NCI-H1105 treated with DMSO at 0.1 percent for 48 hours (cell line): Measurements from ENCODE around the gene GAS7.

Source experiments
- DNase-seq: peaks from one replicate; lab custom pipeline; 2025; lab: John Stamatoyannopoulos, UW

Gene GAS7

DNA sequence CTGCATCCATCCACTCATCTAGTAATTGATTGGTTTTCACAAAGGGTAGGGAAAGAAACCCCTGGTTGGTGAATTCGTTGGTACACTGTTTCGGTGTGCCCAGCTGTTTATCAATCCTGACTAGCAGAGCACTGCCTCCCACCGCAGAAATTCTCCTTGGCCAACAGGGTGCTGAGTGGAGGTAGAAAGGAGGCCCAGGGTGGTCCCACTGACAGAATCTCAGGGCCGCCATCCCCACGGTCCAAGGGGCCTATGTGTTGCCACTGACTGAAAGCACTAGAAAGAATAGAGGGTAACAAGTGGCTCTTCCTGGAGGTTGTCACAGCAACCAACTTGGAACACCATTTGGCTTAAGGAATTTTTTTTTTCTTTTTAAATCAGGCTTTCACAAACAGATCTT, 284.9 kb downstream of the GAS7 start:
- no peak for DNase-seq

GRCh38 chr17:9912121-9913099, 286.0 kb downstream of the GAS7 start:
- no peak for DNase-seq

DNA sequence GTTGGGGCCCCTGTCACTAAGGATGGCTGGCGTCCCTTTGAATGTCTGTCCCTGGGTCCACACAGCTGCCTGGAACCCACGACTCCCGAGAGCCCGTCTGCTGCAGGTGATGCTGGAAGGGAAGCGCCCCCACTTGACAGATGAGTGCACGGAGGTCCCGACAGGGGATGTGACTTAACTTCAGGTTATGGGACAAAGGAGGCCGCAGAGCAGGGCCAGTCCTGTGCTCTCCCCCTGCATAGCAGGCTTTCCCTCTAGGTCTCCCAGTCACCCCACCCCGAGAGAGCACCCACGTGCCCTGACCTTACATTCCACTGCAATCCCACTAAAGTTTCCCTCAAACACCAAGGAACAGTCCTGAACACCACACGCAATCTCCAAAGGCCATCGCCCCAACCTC, 287.3 kb downstream of the GAS7 start:
- no peak for DNase-seq

- no peak for DNase-seq
These were observed 289.8 kb downstream of the GAS7 start for GRCh38 chr17:9908649-9909042.

GRCh38 chr17:9907883-9908648, 290.3 kb downstream of the GAS7 start:
- DNase-seq = no peak

DNA sequence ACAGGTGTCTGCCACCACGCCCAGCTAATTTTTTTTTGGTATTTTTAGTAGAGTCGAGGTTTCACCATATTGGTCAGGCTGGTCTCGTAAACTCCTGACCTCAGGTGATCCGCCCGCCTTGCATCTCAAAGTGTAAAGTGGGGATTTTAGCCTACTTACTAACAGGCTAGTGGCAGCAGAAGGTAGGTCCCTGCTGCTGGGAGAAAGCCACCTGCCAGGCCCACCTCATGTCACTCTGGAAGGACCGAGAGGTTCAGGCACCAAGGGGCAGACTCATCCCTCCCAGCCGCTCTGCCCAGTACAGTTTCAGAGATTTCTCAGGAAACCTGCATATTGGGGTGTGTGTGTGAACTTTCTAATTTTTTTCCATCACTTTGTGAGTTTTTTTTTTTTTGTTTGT, 291.3 kb downstream of the GAS7 start:
- DNase-seq = no peak

DNA sequence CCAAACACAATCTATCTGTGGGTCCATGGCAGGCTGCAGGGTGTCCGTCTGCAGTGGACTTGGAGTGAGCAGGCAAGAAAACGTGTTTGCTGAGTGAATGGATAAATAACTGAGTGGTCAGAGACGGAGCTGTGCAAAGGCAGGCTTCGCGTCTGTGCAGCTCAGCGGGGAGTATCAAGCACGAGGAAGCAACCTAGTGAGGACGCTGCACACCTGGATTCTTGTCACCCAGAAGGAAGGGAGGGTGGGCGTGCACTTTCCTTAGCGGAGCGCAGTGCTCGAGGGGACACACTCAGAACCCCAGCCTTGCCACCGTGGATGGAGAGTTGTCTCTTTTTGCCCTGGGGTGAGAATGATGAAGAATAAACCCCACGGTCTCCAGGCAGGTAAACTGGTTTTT, 291.8 kb downstream of the GAS7 start:
- no peak for DNase-seq

GRCh38 chr17:9905902-9906301, 292.5 kb downstream of the GAS7 start:
- DNase-seq = no peak

DNA sequence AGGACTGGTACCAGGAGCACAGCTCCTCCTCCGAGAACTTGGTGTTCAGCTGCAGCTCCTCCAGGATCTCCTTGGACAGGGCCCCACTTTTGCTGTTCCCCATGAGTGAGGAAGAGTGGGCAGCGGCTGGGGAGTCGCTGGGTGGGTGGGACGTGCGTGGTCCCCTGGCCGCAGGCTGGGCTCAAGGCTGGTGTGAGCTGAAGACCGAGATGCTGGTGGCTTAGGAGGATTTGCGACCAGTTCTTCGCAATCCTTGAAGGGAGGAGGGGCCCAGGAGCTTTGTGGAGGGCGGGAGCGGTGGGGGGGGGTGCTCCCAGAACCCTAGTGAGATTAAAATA, 293.4 kb downstream of the GAS7 start, which contains the start of gene RCVRN:
RCVRN (minus strand) TSS at position 194 of the 338 bp plus-strand sequence; CDS start at position 103, 91 bp downstream.
- DNase-seq = no peak

- no peak for DNase-seq
These were observed 293.9 kb downstream of the GAS7 start for GRCh38 chr17:9904277-9905077.

- DNase-seq = no peak
These were observed 296.3 kb downstream of the GAS7 start for GRCh38 chr17:9902120-9902519.

GRCh38 chr17:9900784-9901183, 297.6 kb downstream of the GAS7 start:
- DNase-seq = no peak

DNA sequence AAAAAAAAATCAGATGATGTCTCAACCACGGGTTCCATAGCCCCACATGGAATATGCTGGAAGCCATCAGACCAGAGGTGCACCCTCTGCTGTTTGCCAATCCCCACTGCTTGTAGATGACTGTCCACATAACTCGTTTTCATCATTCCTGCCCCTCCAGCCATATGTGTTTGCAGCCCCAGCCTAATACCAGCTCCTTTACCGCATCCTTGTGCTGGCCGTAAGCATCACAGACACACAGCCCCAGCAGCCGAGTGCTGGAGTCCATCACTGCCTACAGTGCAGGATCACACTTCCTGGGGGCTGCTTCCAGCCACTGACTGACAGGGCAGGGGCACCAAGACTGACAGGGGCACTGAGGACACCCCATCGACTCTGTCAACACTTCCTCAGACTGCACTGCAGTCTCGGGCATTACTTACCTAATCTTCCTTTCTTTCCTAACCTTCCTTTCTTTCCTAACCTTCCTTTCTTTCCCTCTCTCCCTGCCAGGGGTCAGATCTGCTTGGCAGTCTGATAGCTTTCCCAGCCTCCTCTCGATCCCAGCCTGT, 298.3 kb downstream of the GAS7 start:
- DNase-seq = no peak

- DNase-seq = no peak
These were observed 298.9 kb downstream of the GAS7 start for GRCh38 chr17:9899280-9900043.

- DNase-seq = no peak
These were observed 299.6 kb downstream of the GAS7 start for GRCh38 chr17:9898812-9899211.

GRCh38 chr17:9897372-9897968, 300.9 kb downstream of the GAS7 start:
- no peak for DNase-seq

- no peak for DNase-seq
These were observed 302.5 kb downstream of the GAS7 start for GRCh38 chr17:9895923-9896322.

- no peak for DNase-seq
These were observed 304.2 kb downstream of the GAS7 start for GRCh38 chr17:9894231-9894630.

GRCh38 chr17:9893411-9894012, 304.9 kb downstream of the GAS7 start:
- DNase-seq = no peak

- DNase-seq = no peak
These were observed 308.3 kb downstream of the GAS7 start for GRCh38 chr17:9890124-9890523.
